ENCODE results near the gene BACE1.

BACE1 gene

GRCh38 chr11:117316197-117316961 lies at the start of gene BACE1:
BACE1 (minus strand) TSS chr11:117316256; CDS start chr11:117315795, 461 bp downstream.
- Histone ChIP-seq H3K27me3 (ENCODE audit: control insufficient read depth in 1 of 2, insufficient read depth in 2 of 2, low read length in 2 of 2) (no peaks in the 10 kb centered on the region), H3K4me1 (ENCODE audit: insufficient read depth, low read length) (peaks cover 12% of the 10 kb centered on the region), H3K27ac (ENCODE audit: low read depth, low read length) (peak within 1 kb of the TSS; percentile 29), H3K36me3 (ENCODE audit: insufficient read depth, low read length) (no peaks in the 10 kb centered on the region), H3K9ac (ENCODE audit: low read length) (peak within 1 kb of the TSS; percentile 57), H3K4me3 (ENCODE audit: low read depth in 1 of 2, low read length in 2 of 2) (peak within 1 kb of the TSS; percentile 75 to 76), H3K9me3 (ENCODE audit: low read length) (no peaks in the 10 kb centered on the region)

GRCh38 chr11:117361432-117361831 lies 45.4 kb upstream of the BACE1 start:
- no peaks in the 10 kb centered on the region for H3K4me1 ChIP-seq (ENCODE audit: insufficient read depth, low read length)
- H3K27me3 ChIP-seq (ENCODE audit: control insufficient read depth in 1 of 2, insufficient read depth in 2 of 2, low read length in 2 of 2) = no peaks in the 10 kb centered on the region
- no peaks in the 10 kb centered on the region for H3K9me3 ChIP-seq (ENCODE audit: low read length)
- H3K27ac ChIP-seq (ENCODE audit: low read depth, low read length) = no peak overlapping the region
- H3K4me3 ChIP-seq (ENCODE audit: low read depth in 1 of 2, low read length in 2 of 2) = no peak overlapping the region
- H3K36me3 ChIP-seq (ENCODE audit: insufficient read depth, low read length) = peaks cover 60% of the 10 kb centered on the region
- no peak overlapping the region for H3K9ac ChIP-seq (ENCODE audit: low read length)

GRCh38 chr11:117356126-117356890 lies 40.3 kb upstream of the BACE1 start:
- H3K4me1 ChIP-seq (ENCODE audit: insufficient read depth, low read length) = no peaks in the 10 kb centered on the region
- H3K27me3 ChIP-seq (ENCODE audit: control insufficient read depth in 1 of 2, insufficient read depth in 2 of 2, low read length in 2 of 2) = no peaks in the 10 kb centered on the region
- H3K9ac ChIP-seq (ENCODE audit: low read length) = no peak overlapping the region
- H3K36me3 ChIP-seq (ENCODE audit: insufficient read depth, low read length) = peaks cover 38% of the 10 kb centered on the region
- no peak overlapping the region for H3K27ac ChIP-seq (ENCODE audit: low read depth, low read length)
- no peak overlapping the region for H3K4me3 ChIP-seq (ENCODE audit: low read depth in 1 of 2, low read length in 2 of 2)
- H3K9me3 ChIP-seq (ENCODE audit: low read length) = no peaks in the 10 kb centered on the region

GRCh38 chr11:117354550-117354949 lies 38.5 kb upstream of the BACE1 start:
- Histone ChIP-seq H3K4me3 (ENCODE audit: low read depth in 1 of 2, low read length in 2 of 2) (no peak overlapping the region), H3K9ac (ENCODE audit: low read length) (no peak overlapping the region), H3K36me3 (ENCODE audit: insufficient read depth, low read length) (peaks cover 30% of the 10 kb centered on the region), H3K9me3 (ENCODE audit: low read length) (no peaks in the 10 kb centered on the region), H3K4me1 (ENCODE audit: insufficient read depth, low read length) (no peaks in the 10 kb centered on the region), H3K27me3 (ENCODE audit: control insufficient read depth in 1 of 2, insufficient read depth in 2 of 2, low read length in 2 of 2) (no peaks in the 10 kb centered on the region), H3K27ac (ENCODE audit: low read depth, low read length) (no peak overlapping the region)

- no peak overlapping the region for H3K9ac ChIP-seq (ENCODE audit: low read length)
- peaks cover 24% of the 10 kb centered on the region for H3K36me3 ChIP-seq (ENCODE audit: insufficient read depth, low read length)
- no peaks in the 10 kb centered on the region for H3K27me3 ChIP-seq (ENCODE audit: control insufficient read depth in 1 of 2, insufficient read depth in 2 of 2, low read length in 2 of 2)
- H3K4me3 ChIP-seq (ENCODE audit: low read depth in 1 of 2, low read length in 2 of 2) = no peak overlapping the region
- no peak overlapping the region for H3K27ac ChIP-seq (ENCODE audit: low read depth, low read length)
- H3K9me3 ChIP-seq (ENCODE audit: low read length) = no peaks in the 10 kb centered on the region
- no peaks in the 10 kb centered on the region for H3K4me1 ChIP-seq (ENCODE audit: insufficient read depth, low read length)
Observed at GRCh38 chr11:117345039-117345438, 29.0 kb upstream of the BACE1 start.

GRCh38 chr11:117337076-117337475 lies 21.0 kb upstream of the BACE1 start:
- Histone ChIP-seq H3K4me3 (ENCODE audit: low read depth in 1 of 2, low read length in 2 of 2) (no peak overlapping the region), H3K9ac (ENCODE audit: low read length) (no peak overlapping the region), H3K9me3 (ENCODE audit: low read length) (no peaks in the 10 kb centered on the region), H3K27me3 (ENCODE audit: control insufficient read depth in 1 of 2, insufficient read depth in 2 of 2, low read length in 2 of 2) (no peaks in the 10 kb centered on the region), H3K4me1 (ENCODE audit: insufficient read depth, low read length) (no peaks in the 10 kb centered on the region), H3K27ac (ENCODE audit: low read depth, low read length) (no peak overlapping the region), H3K36me3 (ENCODE audit: insufficient read depth, low read length) (peaks cover 31% of the 10 kb centered on the region)

GRCh38 chr11:117335399-117335798 lies 19.3 kb upstream of the BACE1 start:
- Histone ChIP-seq H3K36me3 (ENCODE audit: insufficient read depth, low read length) (peaks cover 26% of the 10 kb centered on the region), H3K9me3 (ENCODE audit: low read length) (no peaks in the 10 kb centered on the region), H3K4me3 (ENCODE audit: low read depth in 1 of 2, low read length in 2 of 2) (no peak overlapping the region), H3K9ac (ENCODE audit: low read length) (no peak overlapping the region), H3K4me1 (ENCODE audit: insufficient read depth, low read length) (no peaks in the 10 kb centered on the region), H3K27ac (ENCODE audit: low read depth, low read length) (no peak overlapping the region), H3K27me3 (ENCODE audit: control insufficient read depth in 1 of 2, insufficient read depth in 2 of 2, low read length in 2 of 2) (no peaks in the 10 kb centered on the region)

GRCh38 chr11:117334896-117335295 lies 18.8 kb upstream of the BACE1 start:
- no peaks in the 10 kb centered on the region for H3K4me1 ChIP-seq (ENCODE audit: insufficient read depth, low read length)
- H3K36me3 ChIP-seq (ENCODE audit: insufficient read depth, low read length) = peaks cover 21% of the 10 kb centered on the region
- H3K9me3 ChIP-seq (ENCODE audit: low read length) = no peaks in the 10 kb centered on the region
- H3K4me3 ChIP-seq (ENCODE audit: low read depth in 1 of 2, low read length in 2 of 2) = no peak overlapping the region
- H3K27ac ChIP-seq (ENCODE audit: low read depth, low read length) = no peak overlapping the region
- no peak overlapping the region for H3K9ac ChIP-seq (ENCODE audit: low read length)
- H3K27me3 ChIP-seq (ENCODE audit: control insufficient read depth in 1 of 2, insufficient read depth in 2 of 2, low read length in 2 of 2) = no peaks in the 10 kb centered on the region

- H3K4me1 ChIP-seq (ENCODE audit: insufficient read depth, low read length) = peaks cover 6% of the 10 kb centered on the region
- no peaks in the 10 kb centered on the region for H3K27me3 ChIP-seq (ENCODE audit: control insufficient read depth in 1 of 2, insufficient read depth in 2 of 2, low read length in 2 of 2)
- no peak overlapping the region for H3K9ac ChIP-seq (ENCODE audit: low read length)
- no peak overlapping the region for H3K27ac ChIP-seq (ENCODE audit: low read depth, low read length)
- no peak overlapping the region for H3K4me3 ChIP-seq (ENCODE audit: low read depth in 1 of 2, low read length in 2 of 2)
- no peaks in the 10 kb centered on the region for H3K9me3 ChIP-seq (ENCODE audit: low read length)
- peaks cover 16% of the 10 kb centered on the region for H3K36me3 ChIP-seq (ENCODE audit: insufficient read depth, low read length)
Observed at GRCh38 chr11:117333917-117334316, 17.9 kb upstream of the BACE1 start.

GRCh38 chr11:117332843-117333242 lies 16.8 kb upstream of the BACE1 start:
- no peaks in the 10 kb centered on the region for H3K27me3 ChIP-seq (ENCODE audit: control insufficient read depth in 1 of 2, insufficient read depth in 2 of 2, low read length in 2 of 2)
- H3K4me3 ChIP-seq (ENCODE audit: low read depth in 1 of 2, low read length in 2 of 2) = no peak overlapping the region
- no peak overlapping the region for H3K27ac ChIP-seq (ENCODE audit: low read depth, low read length)
- H3K4me1 ChIP-seq (ENCODE audit: insufficient read depth, low read length) = peaks cover 11% of the 10 kb centered on the region
- no peak overlapping the region for H3K9ac ChIP-seq (ENCODE audit: low read length)
- H3K36me3 ChIP-seq (ENCODE audit: insufficient read depth, low read length) = peaks cover 6% of the 10 kb centered on the region
- no peaks in the 10 kb centered on the region for H3K9me3 ChIP-seq (ENCODE audit: low read length)

- Histone ChIP-seq H3K9ac (ENCODE audit: low read length) (peak overlapping the region; percentile 53), H3K27ac (ENCODE audit: low read depth, low read length) (peak overlapping the region; percentile 90), H3K4me3 (ENCODE audit: low read depth in 1 of 2, low read length in 2 of 2) (peak overlapping the region; percentile 78 to 91), H3K36me3 (ENCODE audit: insufficient read depth, low read length) (no peaks in the 10 kb centered on the region), H3K4me1 (ENCODE audit: insufficient read depth, low read length) (peaks cover 11% of the 10 kb centered on the region), H3K27me3 (ENCODE audit: control insufficient read depth in 1 of 2, insufficient read depth in 2 of 2, low read length in 2 of 2) (no peaks in the 10 kb centered on the region), H3K9me3 (ENCODE audit: low read length) (no peaks in the 10 kb centered on the region)
Observed at GRCh38 chr11:117328375-117329010, 12.4 kb upstream of the BACE1 start.

Data from muscle layer of colon (tissue), 2 donors.